ENCODE results near the gene NRG2. TPM values are rescaled to one million over a fixed set of nuclear protein-coding genes. Genes with fewer than 3 reads are reported as not detected.

The NRG2 gene
- total RNA-seq, 2 experiments from 2014 or later = not detected

DNA sequence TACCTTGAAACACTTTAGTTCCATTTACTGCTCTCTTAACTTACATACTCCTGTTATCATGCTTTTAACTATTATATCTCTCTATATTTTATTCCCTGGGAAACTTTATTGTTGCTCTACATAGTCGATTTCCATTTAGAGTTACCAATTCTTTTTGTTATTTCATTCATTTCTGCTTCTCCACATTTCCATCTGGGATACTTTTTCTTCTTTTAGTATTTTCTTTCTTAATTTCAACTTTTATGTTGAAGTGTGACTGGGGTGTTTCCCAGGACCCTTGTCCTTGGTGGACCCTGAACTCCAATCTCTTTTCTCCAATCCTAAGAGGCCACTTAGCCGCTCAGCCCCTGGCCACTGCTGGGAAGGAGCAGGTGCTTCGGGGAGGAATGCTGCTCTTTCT lies 211.5 kb downstream of the NRG2 start:
- Mint-ChIP-seq H3K4me3 (no peak overlapping the region), H3K27ac (no peak overlapping the region), H3K9me3 (no peaks in the 10 kb centered on the region), H3K36me3 (ENCODE audit: low read depth) (no peaks in the 10 kb centered on the region), H3K27me3 (peaks cover 30% of the 10 kb centered on the region), H3K4me1 (no peaks in the 10 kb centered on the region)
- CTCF ChIA-PET = no interaction called here
- DNase-seq = no peak
- POLR2A ChIA-PET = no interaction called here

- no peak overlapping the region for H3K4me3 Mint-ChIP-seq
- H3K4me1 Mint-ChIP-seq = no peaks in the 10 kb centered on the region
- H3K27ac Mint-ChIP-seq = no peak overlapping the region
- no peaks in the 10 kb centered on the region for H3K36me3 Mint-ChIP-seq (ENCODE audit: low read depth)
- peaks cover 27% of the 10 kb centered on the region for H3K27me3 Mint-ChIP-seq
- CTCF ChIA-PET = no interaction called here
- POLR2A ChIA-PET = no interaction called here
- H3K9me3 Mint-ChIP-seq = no peaks in the 10 kb centered on the region
- DNase-seq = no peak
Measured at GRCh38 chr5:139829471-139829870, 213.6 kb downstream of the NRG2 start.

- H3K4me3 Mint-ChIP-seq = no peak overlapping the region
- H3K36me3 Mint-ChIP-seq (ENCODE audit: low read depth) = no peaks in the 10 kb centered on the region
- CTCF ChIA-PET = no interaction called here
- no peaks in the 10 kb centered on the region for H3K9me3 Mint-ChIP-seq
- H3K4me1 Mint-ChIP-seq = no peaks in the 10 kb centered on the region
- DNase-seq = no peak
- POLR2A ChIA-PET = no interaction called here
- H3K27ac Mint-ChIP-seq = no peak overlapping the region
- peaks cover 21% of the 10 kb centered on the region for H3K27me3 Mint-ChIP-seq
Measured at GRCh38 chr5:139828207-139828895, 214.7 kb downstream of the NRG2 start.

DNA sequence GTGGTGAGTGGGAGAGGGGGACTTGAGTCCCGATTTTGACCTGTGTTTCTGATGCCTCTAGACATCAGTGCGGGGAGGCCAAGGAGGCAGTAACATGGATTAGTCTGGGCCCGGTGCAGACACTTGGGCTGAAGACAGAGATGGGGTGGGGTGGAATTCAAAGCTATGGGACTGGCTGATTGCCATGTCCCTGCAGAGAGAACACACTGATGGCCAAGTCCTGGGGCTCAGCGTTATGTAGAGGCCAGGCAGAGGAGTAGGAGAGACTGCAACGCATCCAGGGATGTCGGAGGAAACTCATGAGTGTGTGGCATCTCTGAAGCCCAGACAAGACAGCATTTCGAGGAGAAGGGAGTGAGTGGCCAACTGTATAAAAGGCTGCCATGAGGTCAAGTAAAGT lies 217.4 kb downstream of the NRG2 start:
- Mint-ChIP-seq H3K9me3 (no peaks in the 10 kb centered on the region), H3K27ac (no peak overlapping the region), H3K4me3 (no peak overlapping the region), H3K4me1 (no peaks in the 10 kb centered on the region), H3K27me3 (peaks cover 2% of the 10 kb centered on the region), H3K36me3 (ENCODE audit: low read depth) (no peaks in the 10 kb centered on the region)
- ChIA-PET CTCF (interaction anchor here (0.8 to 1.5 kb wide), 4 partner anchors 37 to 279 kb away, joined by 3 to 5 read pairs (median 4); no protein-coding TSS in a partner anchor), POLR2A (no interaction called here)
- no peak for DNase-seq

DNA sequence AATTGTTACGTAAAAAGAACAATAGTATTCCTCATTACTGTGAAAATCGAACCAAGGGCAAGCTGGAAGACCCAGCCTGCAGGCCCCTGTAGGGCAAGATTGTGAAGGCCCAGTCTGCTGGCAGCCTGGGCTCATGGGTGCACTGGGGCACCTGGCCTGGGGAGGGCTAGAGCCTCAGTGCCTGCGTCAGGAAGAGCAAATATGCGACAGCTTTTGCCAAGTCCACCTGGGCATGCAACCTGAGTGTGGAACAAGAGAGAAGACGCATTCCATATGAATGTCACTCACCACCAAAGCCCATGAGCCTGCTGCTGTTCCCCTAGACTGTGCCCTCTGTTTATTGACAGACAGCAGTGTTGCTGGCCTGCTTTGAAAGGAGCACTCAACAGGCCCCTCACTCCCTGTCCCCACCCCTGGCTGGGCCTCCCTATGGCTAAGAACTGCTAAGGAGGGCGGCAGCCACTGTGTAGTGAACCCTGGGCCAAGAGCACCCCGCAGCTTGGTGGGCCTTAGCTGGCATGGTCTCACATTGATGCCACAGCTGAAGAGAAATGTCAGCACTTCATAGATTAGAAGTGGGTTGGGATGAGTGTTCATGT lies 219.2 kb downstream of the NRG2 start:
- no peak for DNase-seq
- Mint-ChIP-seq H3K4me1 (no peaks in the 10 kb centered on the region), H3K27ac (no peak overlapping the region), H3K27me3 (peaks cover 1% of the 10 kb centered on the region), H3K9me3 (peaks cover 1% of the 10 kb centered on the region), H3K4me3 (no peak overlapping the region), H3K36me3 (ENCODE audit: low read depth) (peaks cover under 1% of the 10 kb centered on the region)
- ChIA-PET CTCF (interaction anchor here (0.5 to 1.4 kb wide), 3 partner anchors 15 to 166 kb away, joined by 3 read pairs; no protein-coding TSS in a partner anchor), POLR2A (no interaction called here)

DNA sequence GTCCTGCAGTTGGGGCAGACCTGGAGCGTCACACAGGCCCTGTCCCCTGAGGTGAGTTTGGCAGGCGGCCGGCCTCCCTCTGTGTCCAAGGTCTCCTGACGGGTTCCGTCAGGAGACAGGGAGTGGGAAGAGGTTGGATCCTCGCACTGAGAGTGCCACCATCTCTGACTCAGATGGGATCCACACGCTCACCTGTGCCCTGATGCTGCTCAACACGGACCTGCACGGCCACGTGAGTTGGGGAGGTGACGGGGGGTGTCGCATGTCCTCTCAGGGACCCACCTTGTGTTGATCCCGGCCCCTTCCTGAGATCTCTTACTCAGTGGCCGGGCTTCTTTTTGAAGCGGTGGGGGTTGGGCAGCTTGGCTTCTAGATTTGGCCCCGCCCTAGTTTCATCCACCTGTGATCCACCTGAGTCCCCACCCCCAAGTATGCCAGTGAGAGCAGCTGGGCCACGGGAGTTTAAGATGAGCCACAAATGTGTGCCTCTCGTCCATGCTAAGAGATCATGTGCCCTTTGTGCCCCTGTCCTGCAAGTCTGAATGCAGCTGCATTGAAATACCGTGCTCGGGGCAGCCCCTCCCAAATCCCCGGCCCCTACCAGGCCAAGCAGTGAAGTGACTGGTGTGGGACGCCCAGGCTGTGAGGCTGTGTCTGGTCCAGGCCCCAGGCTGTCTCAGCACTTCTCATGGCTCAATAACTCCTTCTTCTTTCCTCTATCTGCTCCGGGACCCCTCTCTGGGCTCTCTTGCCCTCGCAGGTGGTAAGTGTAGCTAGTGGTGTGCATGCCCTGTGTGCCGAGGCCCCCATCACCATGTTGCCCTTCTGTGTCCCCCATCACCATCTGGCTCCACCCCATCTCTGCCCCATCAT lies 220.3 kb downstream of the NRG2 start:
- ChIA-PET POLR2A (no interaction called here), CTCF (interaction anchor here (1.4 kb wide), 1 partner anchor 26 kb away, joined by 3 read pairs; no protein-coding TSS in a partner anchor)
- Mint-ChIP-seq H3K36me3 (ENCODE audit: low read depth) (peaks cover 2% of the 10 kb centered on the region), H3K9me3 (peaks cover 3% of the 10 kb centered on the region), H3K27me3 (peaks cover 3% of the 10 kb centered on the region), H3K4me3 (no peak overlapping the region), H3K27ac (no peak overlapping the region), H3K4me1 (no peaks in the 10 kb centered on the region)
- DNase-seq = no peak

DNA sequence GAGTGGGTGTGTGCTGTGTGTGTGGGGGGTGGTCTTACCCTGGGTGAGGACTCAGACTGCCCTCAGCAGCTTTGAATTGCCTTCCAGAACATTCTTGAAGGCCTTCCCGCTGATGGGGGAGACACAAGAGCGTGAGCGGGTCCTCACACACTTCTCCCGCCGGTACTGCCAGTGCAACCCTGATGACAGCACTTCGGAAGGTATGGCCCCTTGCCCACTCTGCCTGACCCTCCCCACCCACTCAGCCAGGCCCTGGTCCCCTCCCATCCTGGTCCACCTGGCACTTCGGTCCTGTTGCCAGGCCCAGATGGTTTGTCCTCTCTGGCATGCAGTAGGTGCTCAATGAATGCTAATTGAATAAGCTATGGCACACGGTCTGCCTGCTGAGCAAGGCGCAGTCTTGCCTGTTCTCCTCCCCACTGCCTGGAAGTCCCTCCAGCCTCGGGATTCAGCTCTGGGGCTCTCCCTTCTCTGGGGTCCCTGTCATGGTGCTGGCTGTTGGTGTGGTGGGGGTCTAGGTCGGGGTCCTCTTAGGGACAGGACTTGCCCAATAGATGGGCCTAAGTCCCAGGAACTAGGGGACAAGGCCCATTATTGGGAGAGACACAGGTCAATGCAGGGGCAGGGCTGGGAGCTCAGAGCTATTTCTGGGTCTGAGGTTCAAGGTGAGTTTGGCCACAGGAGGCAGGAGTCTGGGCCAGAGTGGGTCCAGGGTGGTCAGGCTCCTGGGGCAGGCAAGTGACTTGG lies 221.1 kb downstream of the NRG2 start:
- H3K27me3 Mint-ChIP-seq = peaks cover 3% of the 10 kb centered on the region
- CTCF ChIA-PET = no interaction called here
- POLR2A ChIA-PET = no interaction called here
- H3K4me1 Mint-ChIP-seq = no peaks in the 10 kb centered on the region
- no peak overlapping the region for H3K27ac Mint-ChIP-seq
- H3K9me3 Mint-ChIP-seq = peaks cover 3% of the 10 kb centered on the region
- H3K36me3 Mint-ChIP-seq (ENCODE audit: low read depth) = peaks cover 2% of the 10 kb centered on the region
- no peak overlapping the region for H3K4me3 Mint-ChIP-seq
- no peak for DNase-seq

DNA sequence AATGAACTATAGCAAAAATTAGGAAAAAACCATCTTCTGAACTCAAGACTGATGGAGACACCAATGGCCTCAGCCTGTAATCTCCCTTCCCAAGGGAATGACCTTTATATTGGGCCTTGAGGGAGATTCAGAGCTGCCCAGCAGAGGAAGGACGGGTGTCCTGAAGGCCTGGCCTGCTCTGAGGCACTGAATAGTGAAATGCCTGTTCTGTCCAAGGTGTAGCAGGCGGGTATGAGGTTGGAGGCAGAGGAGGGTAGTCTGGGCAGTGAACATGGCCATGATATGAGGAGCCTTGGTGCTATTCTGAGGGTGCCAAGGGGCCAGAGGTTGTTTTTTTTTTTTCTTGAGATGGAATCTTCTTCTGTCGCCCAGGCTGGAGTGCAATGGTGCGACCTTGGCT lies 222.5 kb downstream of the NRG2 start:
- H3K27ac Mint-ChIP-seq = no peak overlapping the region
- no peak overlapping the region for H3K4me3 Mint-ChIP-seq
- no peaks in the 10 kb centered on the region for H3K4me1 Mint-ChIP-seq
- CTCF ChIA-PET = no interaction called here
- peaks cover 3% of the 10 kb centered on the region for H3K27me3 Mint-ChIP-seq
- POLR2A ChIA-PET = no interaction called here
- H3K36me3 Mint-ChIP-seq (ENCODE audit: low read depth) = peaks cover 2% of the 10 kb centered on the region
- peaks cover 3% of the 10 kb centered on the region for H3K9me3 Mint-ChIP-seq
- no peak for DNase-seq

GRCh38 chr5:139820130-139820529 lies 223.0 kb downstream of the NRG2 start:
- POLR2A ChIA-PET = no interaction called here
- CTCF ChIA-PET = no interaction called here
- H3K9me3 Mint-ChIP-seq = peaks cover 3% of the 10 kb centered on the region
- H3K4me3 Mint-ChIP-seq = no peak overlapping the region
- peaks cover 2% of the 10 kb centered on the region for H3K36me3 Mint-ChIP-seq (ENCODE audit: low read depth)
- no peak overlapping the region for H3K27ac Mint-ChIP-seq
- peaks cover 3% of the 10 kb centered on the region for H3K27me3 Mint-ChIP-seq
- no peak for DNase-seq
- H3K4me1 Mint-ChIP-seq = no peaks in the 10 kb centered on the region

GRCh38 chr5:139817970-139818369 lies 225.1 kb downstream of the NRG2 start:
- H3K27ac Mint-ChIP-seq = no peak overlapping the region
- ChIA-PET POLR2A (no interaction called here), CTCF (no interaction called here)
- no peak for DNase-seq
- peaks cover 2% of the 10 kb centered on the region for H3K36me3 Mint-ChIP-seq (ENCODE audit: low read depth)
- H3K4me3 Mint-ChIP-seq = no peak overlapping the region
- H3K9me3 Mint-ChIP-seq = peaks cover 3% of the 10 kb centered on the region
- H3K27me3 Mint-ChIP-seq = peaks cover 3% of the 10 kb centered on the region
- H3K4me1 Mint-ChIP-seq = no peaks in the 10 kb centered on the region

GRCh38 chr5:139817362-139817761 lies 225.7 kb downstream of the NRG2 start:
- Mint-ChIP-seq H3K4me3 (no peak overlapping the region), H3K36me3 (ENCODE audit: low read depth) (peaks cover 2% of the 10 kb centered on the region), H3K27me3 (peaks cover 3% of the 10 kb centered on the region), H3K27ac (no peak overlapping the region), H3K9me3 (peaks cover 3% of the 10 kb centered on the region), H3K4me1 (no peaks in the 10 kb centered on the region)
- POLR2A ChIA-PET = no interaction called here
- CTCF ChIA-PET = no interaction called here
- DNase-seq = no peak

- no peaks in the 10 kb centered on the region for H3K4me1 Mint-ChIP-seq
- H3K27ac Mint-ChIP-seq = no peak overlapping the region
- H3K4me3 Mint-ChIP-seq = no peak overlapping the region
- peaks cover 3% of the 10 kb centered on the region for H3K9me3 Mint-ChIP-seq
- peaks cover 2% of the 10 kb centered on the region for H3K36me3 Mint-ChIP-seq (ENCODE audit: low read depth)
- CTCF ChIA-PET = no interaction called here
- DNase-seq = no peak
- POLR2A ChIA-PET = no interaction called here
- H3K27me3 Mint-ChIP-seq = peaks cover 3% of the 10 kb centered on the region
Measured at GRCh38 chr5:139816566-139816965, 226.5 kb downstream of the NRG2 start.

All from activated CD4-positive, alpha-beta T cell treated with anti-CD3 and anti-CD28 coated beads, Interleukin-2, amount 10 ng/mL, durations not matched to agents 7 days and 5 days (primary cell).